ENCODE data around the gene S100A3. TPM values are rescaled to one million over a fixed set of nuclear protein-coding genes. Genes with fewer than 3 reads are reported as not detected.
"Not testable (repeated sequence)": the region's sequence is repeated elsewhere in the genome, so short reads cannot be mapped to it uniquely, and the experiment has no call there.

Gene S100A3
- total RNA-seq, 1 donor from 2014 or later = not detected

- intact Hi-C loops (cut with micrococcal nuclease) = loop anchor here (1.0 to 10.0 kb wide), 3 partner anchors 9 to 429 kb away; partner anchors contain the start of genes CREB3L4, INTS3, S100A4 and SLC39A1
Measured at GRCh38 chr1:153536012-153536670, 12.9 kb downstream of the S100A3 start.

GRCh38 chr1:153535242-153536011 is 13.6 kb downstream of the S100A3 start, which contains the start of gene S100A6:
Gene S100A6, minus strand, starts transcription at chr1:153535991. Its CDS starts 652 bp downstream, at chr1:153535339.
- intact Hi-C loops (cut with micrococcal nuclease) = loop anchor here (1.0 to 10.0 kb wide), 4 partner anchors 10 to 429 kb away; partner anchors contain the start of genes CREB3L4, INTS3, S100A4 and SLC39A1

DNA sequence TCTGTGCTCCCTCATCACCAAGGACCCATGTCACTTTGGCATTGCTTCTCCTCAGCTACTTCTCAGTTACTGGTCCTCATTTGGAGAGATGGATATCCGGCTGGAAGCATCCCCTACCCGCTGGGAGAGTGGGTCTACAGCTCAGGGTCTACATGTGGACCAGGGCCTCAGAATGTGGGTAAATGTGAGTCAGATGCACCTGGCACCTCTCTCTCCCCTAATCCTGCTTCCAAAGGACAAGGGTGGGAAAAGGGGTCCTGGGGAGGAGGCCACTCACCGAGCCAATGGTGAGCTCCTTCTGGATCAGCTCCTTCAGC is 14.2 kb downstream of the S100A3 start:
- intact Hi-C loops (cut with micrococcal nuclease) = loop anchor here (1.0 to 10.0 kb wide), 3 partner anchors 98 to 430 kb away; partner anchors contain the start of genes CREB3L4, INTS3 and SLC39A1

- intact Hi-C loops (cut with micrococcal nuclease) = loop anchor here (10.0 kb wide), 2 partner anchors 190 to 430 kb away; partner anchors contain the start of genes CREB3L4, INTS3 and SLC39A1
Measured at GRCh38 chr1:153534226-153534924, 14.7 kb downstream of the S100A3 start.

- intact Hi-C loops (cut with micrococcal nuclease) = loop anchor here (1.0 to 10.0 kb wide), 4 partner anchors 35 to 431 kb away; partner anchors contain the start of genes CREB3L4, INTS3 and SLC39A1
Measured at GRCh38 chr1:153533689-153534201, 15.3 kb downstream of the S100A3 start.

- intact Hi-C loops (cut with micrococcal nuclease) = loop anchor here (1.0 to 10.0 kb wide), 4 partner anchors 35 to 432 kb away; partner anchors contain the start of genes CREB3L4, INTS3 and SLC39A1
Measured at GRCh38 chr1:153532769-153533599, 16.1 kb downstream of the S100A3 start.

GRCh38 chr1:153532181-153532580 is 16.9 kb downstream of the S100A3 start:
- intact Hi-C loops (cut with micrococcal nuclease) = loop anchor here (10.0 kb wide), 2 partner anchors 193 to 433 kb away; partner anchors contain the start of genes CREB3L4, INTS3 and SLC39A1

GRCh38 chr1:153531638-153532037 is 17.4 kb downstream of the S100A3 start:
- intact Hi-C loops (cut with micrococcal nuclease) = loop anchor here (10.0 kb wide), 2 partner anchors 193 to 433 kb away; partner anchors contain the start of genes CREB3L4, INTS3 and SLC39A1

- intact Hi-C loops (cut with micrococcal nuclease) = no loop called here
Measured at GRCh38 chr1:153527683-153528040, 21.4 kb downstream of the S100A3 start.

GRCh38 chr1:153527023-153527682 is 21.9 kb downstream of the S100A3 start:
- intact Hi-C loops (cut with micrococcal nuclease) = no loop called here

DNA sequence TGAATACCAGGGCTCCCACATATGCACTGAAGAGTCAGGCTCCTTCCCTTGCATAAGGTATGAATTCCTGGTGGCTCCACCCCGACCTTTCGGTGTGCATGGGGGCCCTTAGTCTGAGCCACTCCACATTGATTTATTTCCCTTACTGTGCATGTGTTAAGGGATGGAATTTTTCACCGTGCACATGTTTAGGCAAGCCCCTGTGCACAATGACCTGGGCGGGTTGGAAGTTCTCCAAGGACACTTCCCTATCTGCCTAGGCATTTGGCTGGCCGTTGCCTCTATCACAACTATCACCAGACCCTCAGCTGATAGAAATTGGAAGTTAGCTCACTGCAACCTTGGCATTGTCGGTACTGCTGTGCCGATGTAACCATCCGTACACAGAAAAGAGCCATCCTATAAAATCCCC is 22.9 kb downstream of the S100A3 start:
- intact Hi-C loops (cut with micrococcal nuclease) = no loop called here

GRCh38 chr1:153525088-153525728 is 23.9 kb downstream of the S100A3 start:
- intact Hi-C loops (cut with micrococcal nuclease) = no loop called here

DNA sequence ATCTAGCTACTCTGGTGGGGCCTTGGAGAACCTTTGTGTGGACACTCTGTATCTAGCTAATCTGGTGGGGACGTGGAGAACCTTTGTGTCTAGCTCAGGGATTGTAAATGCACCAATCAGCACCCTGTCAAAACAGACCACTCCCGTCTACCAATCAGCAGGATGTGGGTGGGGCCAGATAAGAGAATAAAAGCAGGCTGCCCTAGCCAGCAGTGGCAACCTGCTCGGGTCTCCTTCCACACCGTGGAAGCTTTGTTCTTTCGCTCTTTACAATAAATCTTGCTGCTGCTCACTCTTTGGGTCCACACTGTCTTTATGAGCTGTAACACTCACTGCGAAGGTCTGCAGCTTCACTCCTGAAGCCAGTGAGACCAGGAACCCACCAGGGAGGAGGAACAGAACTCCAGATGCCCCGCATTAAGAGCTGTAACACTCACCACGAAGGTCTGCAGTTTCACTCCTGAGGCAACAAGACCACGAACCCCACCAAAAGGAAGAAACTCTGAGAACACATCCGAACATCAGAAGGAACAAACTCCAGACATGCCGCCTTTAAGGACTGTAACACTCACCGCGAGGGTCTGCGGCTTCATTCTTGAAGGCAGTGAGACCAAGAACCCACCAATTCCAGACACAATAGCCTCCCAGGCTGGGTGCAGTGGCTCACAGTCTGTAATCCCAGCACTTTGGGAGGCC is 26.6 kb downstream of the S100A3 start:
- intact Hi-C loops (cut with micrococcal nuclease) = not testable (repeated sequence)

GRCh38 chr1:153521808-153522207 is 27.2 kb downstream of the S100A3 start:
- intact Hi-C loops (cut with micrococcal nuclease) = not testable (repeated sequence)

GRCh38 chr1:153520818-153521476 is 28.1 kb downstream of the S100A3 start:
- intact Hi-C loops (cut with micrococcal nuclease) = no loop called here

GRCh38 chr1:153520137-153520691 is 28.8 kb downstream of the S100A3 start:
- intact Hi-C loops (cut with micrococcal nuclease) = not testable (repeated sequence)

DNA sequence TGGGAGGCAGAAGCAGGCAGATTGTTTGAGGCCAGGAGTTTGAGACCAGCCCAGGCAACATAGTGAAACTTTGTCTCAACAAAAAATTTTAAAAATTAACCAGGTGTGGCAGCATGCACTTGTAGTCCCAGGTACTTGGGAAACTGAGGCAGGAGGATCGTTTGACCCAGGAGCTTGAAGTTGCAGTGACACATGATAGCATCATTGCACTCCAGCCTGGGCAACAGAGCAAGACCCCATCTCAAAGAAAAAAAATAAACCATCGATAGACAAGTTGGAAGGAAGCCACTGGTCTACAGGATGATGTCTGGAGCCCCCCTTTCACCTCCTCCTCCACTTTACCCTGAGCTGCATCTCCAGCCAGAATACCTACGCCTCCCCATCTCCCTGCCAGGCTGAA is 29.8 kb downstream of the S100A3 start:
- intact Hi-C loops (cut with micrococcal nuclease) = no loop called here

Measured in T-helper 2 cell treated with Interferon-gamma antibody and Interleukin-4, amounts not matched to agents 100 ng/mL and 5 ng/mL, for 36 hours (primary cell).